B cell (primary cell): ENCODE data around the gene FLCN.

Source experiments
- CTCF ChIP-seq: fragments of 200-600 bp; IDR thresholded peaks from one replicate; pipeline ENCODE4 v1.8.0; 2022; ENCODE audit warnings: antibody characterized with exemption, mild to moderate bottlenecking
- EZH2 ChIP-seq: IDR thresholded peaks from 2 replicates; pipeline ENCODE4 v1.6.1; 2012; ENCODE audit warnings: borderline replicate concordance, low read depth, mild to moderate bottlenecking, moderate library complexity, low read length; ENCODE audit not compliant: insufficient read depth, poor library complexity, severe bottlenecking

- no peak for TF ChIP-seq CTCF
- TF ChIP-seq EZH2 = no peak
Measured at GRCh38 chr17:17239832-17240231, 2.9 kb upstream of the FLCN start.
